Measurements from ENCODE around the gene KCNK18. TPM values are rescaled to one million over a fixed set of nuclear protein-coding genes. Genes with fewer than 3 reads are reported as not detected.

KCNK18 gene
- total RNA-seq, 2 experiments from 2014 or later: not detected

DNA sequence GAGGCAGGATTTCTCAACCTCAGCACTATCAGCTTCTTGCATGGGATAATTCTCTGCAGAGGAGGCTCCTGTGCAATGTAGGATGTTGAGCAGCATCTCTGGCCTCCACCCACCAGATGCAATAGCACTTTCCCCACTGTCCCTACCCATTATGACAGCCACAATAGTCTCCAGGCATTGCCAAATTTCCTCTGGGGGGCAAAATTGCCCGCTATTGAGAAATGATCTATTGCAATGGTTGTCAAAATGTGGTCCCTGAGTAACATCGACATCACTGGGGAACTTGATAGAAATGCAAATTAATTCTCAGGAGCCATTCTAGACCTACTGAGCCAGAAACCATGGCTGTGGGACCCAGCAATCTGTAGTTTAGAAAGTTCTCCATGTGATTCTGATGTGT lies 7.0 kb downstream of the KCNK18 start:
- no peak for DNase-seq
- Mint-ChIP-seq H3K9me3 (peaks cover 3% of the 10 kb centered on the region), H3K4me1 (ENCODE audit: low read depth) (no peaks in the 10 kb centered on the region), H3K4me3 (no peak overlapping the region), H3K27ac (no peak overlapping the region), H3K27me3 (ENCODE audit: low read depth) (peaks cover 24% of the 10 kb centered on the region), H3K36me3 (ENCODE audit: low read depth) (no peaks in the 10 kb centered on the region)
- CTCF ChIA-PET: no interaction called here
- intact Hi-C loops (cut with micrococcal nuclease): no loop called here

DNA sequence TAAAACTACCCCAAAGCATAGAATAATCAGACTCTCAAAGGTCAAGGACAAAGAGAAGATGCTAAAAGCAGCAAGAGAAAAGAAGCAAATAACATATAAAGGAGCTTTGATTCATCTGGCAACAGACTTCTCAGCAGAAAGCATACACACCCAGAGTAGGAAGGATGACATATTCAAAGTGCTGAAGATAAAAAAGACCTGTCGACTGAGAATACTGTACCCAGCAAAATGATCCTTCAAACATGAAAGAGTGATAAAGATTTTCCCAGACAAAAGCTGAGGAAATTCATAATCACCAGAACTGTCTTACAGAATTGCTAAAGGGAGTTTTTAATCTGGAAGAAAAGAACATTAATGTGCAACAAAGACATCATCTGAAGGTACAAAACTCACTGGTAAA lies 14.9 kb downstream of the KCNK18 start:
- Mint-ChIP-seq H3K4me1 (ENCODE audit: low read depth) (no peaks in the 10 kb centered on the region), H3K4me3 (no peak overlapping the region), H3K27me3 (ENCODE audit: low read depth) (peaks cover 47% of the 10 kb centered on the region), H3K36me3 (ENCODE audit: low read depth) (no peaks in the 10 kb centered on the region), H3K9me3 (peaks cover 13% of the 10 kb centered on the region), H3K27ac (no peak overlapping the region)
- intact Hi-C loops (cut with micrococcal nuclease): no loop called here
- CTCF ChIA-PET: no interaction called here
- DNase-seq: no peak

DNA sequence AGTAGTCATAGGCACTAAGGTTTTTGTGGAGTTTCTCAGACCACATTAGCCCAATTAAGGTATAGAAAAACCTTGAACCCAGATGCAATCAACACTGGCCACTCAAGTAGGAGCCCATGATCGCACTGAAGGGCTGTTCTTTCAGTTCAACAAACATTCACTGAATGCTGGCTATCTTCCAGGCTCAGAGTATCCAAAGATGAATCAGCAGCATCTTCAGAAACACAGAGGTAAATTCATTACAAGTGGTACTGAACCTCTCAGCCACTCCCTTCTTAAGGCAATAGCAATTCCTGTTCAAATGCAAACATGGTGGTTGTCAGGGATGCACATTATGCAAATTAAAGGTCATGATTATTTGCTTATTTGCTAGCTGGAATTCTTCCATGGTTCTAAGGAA lies 17.1 kb downstream of the KCNK18 start:
- no peak for DNase-seq
- H3K27ac Mint-ChIP-seq: no peak overlapping the region
- intact Hi-C loops (cut with micrococcal nuclease): no loop called here
- H3K4me3 Mint-ChIP-seq: no peak overlapping the region
- H3K4me1 Mint-ChIP-seq (ENCODE audit: low read depth): no peaks in the 10 kb centered on the region
- H3K9me3 Mint-ChIP-seq: peaks cover 13% of the 10 kb centered on the region
- H3K36me3 Mint-ChIP-seq (ENCODE audit: low read depth): no peaks in the 10 kb centered on the region
- peaks cover 49% of the 10 kb centered on the region for H3K27me3 Mint-ChIP-seq (ENCODE audit: low read depth)
- CTCF ChIA-PET: interaction anchor here (0.6 kb wide), 1 partner anchor 124 kb away, joined by 3 read pairs; no protein-coding TSS in a partner anchor

DNA sequence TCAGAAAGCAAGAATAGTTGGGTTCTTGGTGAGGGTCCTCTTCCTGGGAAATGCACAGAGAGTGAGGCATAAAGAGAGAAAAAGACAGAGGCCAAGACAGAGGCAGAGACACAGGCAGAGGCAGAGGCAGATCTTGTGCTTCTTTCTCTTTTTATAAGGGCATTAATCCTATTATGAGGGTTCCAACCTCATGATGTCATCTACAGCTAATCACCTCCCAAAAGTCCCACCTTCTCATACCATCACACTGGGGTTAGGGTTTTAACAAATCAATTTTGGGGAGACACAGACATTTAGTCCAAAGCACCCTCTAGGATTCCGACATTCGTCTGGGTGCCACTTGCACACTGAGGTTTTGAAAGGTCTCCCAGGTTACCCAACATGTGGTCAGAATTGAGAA lies 17.8 kb downstream of the KCNK18 start:
- Mint-ChIP-seq H3K36me3 (ENCODE audit: low read depth) (no peaks in the 10 kb centered on the region), H3K4me1 (ENCODE audit: low read depth) (no peaks in the 10 kb centered on the region), H3K27ac (no peak overlapping the region), H3K9me3 (peaks cover 13% of the 10 kb centered on the region), H3K4me3 (no peak overlapping the region), H3K27me3 (ENCODE audit: low read depth) (peaks cover 45% of the 10 kb centered on the region)
- CTCF ChIA-PET: interaction anchor here (0.6 kb wide), 1 partner anchor 123 kb away, joined by 3 read pairs; no protein-coding TSS in a partner anchor
- intact Hi-C loops (cut with micrococcal nuclease): loop anchor here (5.0 kb wide), 1 partner anchor 227 kb away; no protein-coding TSS in a partner anchor
- no peak for DNase-seq

DNA sequence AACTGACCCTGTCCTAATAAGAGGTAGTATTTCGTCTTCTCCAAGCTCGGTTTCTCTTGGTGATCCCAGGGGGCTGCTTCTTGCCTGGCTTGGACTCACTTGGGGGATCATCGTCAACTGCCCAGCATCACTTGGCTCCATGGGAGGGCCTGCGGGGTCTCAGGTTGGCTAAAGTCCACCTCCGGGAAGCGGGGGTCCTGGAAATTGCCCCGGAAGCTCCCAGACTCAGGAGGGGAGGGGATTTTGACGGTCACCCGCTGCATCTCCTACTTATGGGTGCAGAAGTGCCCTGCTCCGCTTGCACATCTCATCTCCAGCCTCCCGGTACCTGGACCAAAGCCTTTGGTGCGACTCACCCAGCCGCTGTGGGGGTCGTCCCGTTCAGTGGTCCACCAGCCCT lies 18.7 kb downstream of the KCNK18 start:
- Mint-ChIP-seq H3K4me1 (ENCODE audit: low read depth) (no peaks in the 10 kb centered on the region), H3K27ac (no peak overlapping the region), H3K9me3 (peaks cover 13% of the 10 kb centered on the region), H3K4me3 (no peak overlapping the region), H3K27me3 (ENCODE audit: low read depth) (peaks cover 39% of the 10 kb centered on the region), H3K36me3 (ENCODE audit: low read depth) (no peaks in the 10 kb centered on the region)
- CTCF ChIA-PET: interaction anchor here (0.5 to 3.7 kb wide), 54 partner anchors 8 to 1050 kb away, joined by 3 to 87 read pairs (median 4); partner anchors contain the start of gene KCNK18
- intact Hi-C loops (cut with micrococcal nuclease): loop anchor here (2.0 to 5.0 kb wide), 3 partner anchors 226 to 1025 kb away; no protein-coding TSS in a partner anchor
- DNase-seq: no peak

DNA sequence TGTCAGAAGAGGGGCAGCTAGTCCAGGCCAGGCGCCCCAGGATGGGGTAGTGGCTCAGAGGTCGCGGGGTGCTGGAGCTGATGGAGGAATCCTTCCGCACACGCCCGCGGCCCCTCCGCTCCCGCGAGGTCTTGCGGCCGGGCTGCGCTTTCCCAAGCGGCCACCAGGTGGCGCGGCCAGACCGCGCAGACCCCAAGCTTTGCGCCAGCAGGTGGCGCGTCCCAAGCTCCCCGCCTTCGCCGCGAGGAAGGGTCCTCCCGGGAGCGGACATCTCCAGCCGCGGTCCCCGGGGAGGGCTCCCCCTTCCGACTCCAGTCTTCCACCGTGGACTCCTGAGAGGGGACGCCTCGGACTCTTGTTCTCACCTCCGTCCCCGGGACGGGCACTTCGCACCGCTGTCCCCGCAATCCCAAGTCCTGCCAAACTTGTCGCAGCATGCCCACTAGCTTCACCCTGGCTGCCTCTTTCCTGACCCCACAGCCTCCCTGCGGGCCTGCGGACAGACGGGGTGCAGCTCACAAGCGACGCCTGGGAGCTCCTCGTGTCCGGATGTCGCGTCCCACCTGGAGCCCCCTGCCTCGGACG lies 19.4 kb downstream of the KCNK18 start:
- no peaks in the 10 kb centered on the region for H3K4me1 Mint-ChIP-seq (ENCODE audit: low read depth)
- DNase-seq: peak; percentile 64
- intact Hi-C loops (cut with micrococcal nuclease): loop anchor here (1.0 to 5.0 kb wide), 5 partner anchors 104 to 1024 kb away; no protein-coding TSS in a partner anchor
- H3K36me3 Mint-ChIP-seq (ENCODE audit: low read depth): no peaks in the 10 kb centered on the region
- peaks cover 35% of the 10 kb centered on the region for H3K27me3 Mint-ChIP-seq (ENCODE audit: low read depth)
- H3K4me3 Mint-ChIP-seq: peak overlapping the region; percentile 70
- CTCF ChIA-PET: interaction anchor here (0.5 to 3.7 kb wide), 65 partner anchors 9 to 1243 kb away, joined by 3 to 87 read pairs (median 4); partner anchors contain the start of genes KCNK18 and SLC18A2
- peaks cover 6% of the 10 kb centered on the region for H3K9me3 Mint-ChIP-seq
- no peak overlapping the region for H3K27ac Mint-ChIP-seq

DNA sequence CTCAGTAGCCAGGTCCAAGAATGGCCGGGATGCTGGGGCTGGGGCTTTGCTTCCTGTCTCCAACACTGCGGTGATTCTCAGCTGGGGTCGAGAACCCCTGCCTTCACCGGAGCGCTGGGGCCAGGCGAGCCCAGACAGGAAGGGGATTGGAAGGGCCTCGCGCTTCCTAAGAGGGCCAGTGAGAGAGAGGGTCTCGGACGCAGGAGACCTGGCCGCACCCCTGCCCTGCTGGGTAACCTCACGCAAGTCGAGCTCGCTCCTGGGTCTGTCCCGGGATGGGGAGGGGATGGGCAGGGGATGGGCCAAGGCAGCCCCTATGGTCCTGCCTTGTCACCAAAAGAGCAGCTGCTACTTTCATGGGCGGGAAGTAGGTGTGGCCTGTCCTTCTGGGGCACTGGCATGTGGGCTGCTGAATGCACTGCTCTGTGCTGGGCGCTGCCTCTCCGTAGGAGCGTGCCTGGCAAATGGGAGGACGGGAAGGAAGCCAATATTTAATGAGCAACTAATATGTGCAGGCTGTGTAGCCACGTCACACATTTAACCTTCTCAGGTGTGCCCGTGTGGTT lies 20.0 kb downstream of the KCNK18 start:
- Mint-ChIP-seq H3K9me3 (peaks cover 2% of the 10 kb centered on the region), H3K36me3 (ENCODE audit: low read depth) (no peaks in the 10 kb centered on the region), H3K27ac (no peak overlapping the region), H3K4me1 (ENCODE audit: low read depth) (no peaks in the 10 kb centered on the region), H3K4me3 (peak overlapping the region; percentile 70), H3K27me3 (ENCODE audit: low read depth) (peaks cover 35% of the 10 kb centered on the region)
- intact Hi-C loops (cut with micrococcal nuclease): loop anchor here (1.0 to 5.0 kb wide), 5 partner anchors 103 to 1024 kb away; no protein-coding TSS in a partner anchor
- CTCF ChIA-PET: interaction anchor here (0.7 to 3.7 kb wide), 56 partner anchors 10 to 1242 kb away, joined by 3 to 87 read pairs (median 4); partner anchors contain the start of genes KCNK18 and SLC18A2
- DNase-seq: peak; percentile 18

DNA sequence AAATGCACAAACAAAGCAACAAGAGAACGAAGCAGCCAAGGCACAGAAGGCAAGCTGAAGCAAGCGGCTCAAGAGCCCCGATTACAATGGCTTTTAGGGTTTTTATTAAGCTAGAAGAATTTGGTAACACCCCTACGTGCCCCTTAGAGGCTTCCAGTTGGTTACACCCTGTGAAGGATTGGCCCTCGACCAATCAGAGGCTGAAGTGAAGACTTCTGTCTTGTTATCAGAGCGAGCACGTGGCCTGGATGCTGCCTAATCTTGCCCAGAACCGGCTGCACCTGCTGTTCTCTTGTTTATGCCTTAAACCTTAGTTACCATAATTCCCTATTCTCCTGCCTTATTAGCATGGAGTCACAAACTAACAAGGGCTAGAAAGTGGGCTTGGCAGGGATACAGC lies 21.4 kb downstream of the KCNK18 start:
- DNase-seq: no peak
- H3K9me3 Mint-ChIP-seq: no peaks in the 10 kb centered on the region
- H3K27me3 Mint-ChIP-seq (ENCODE audit: low read depth): peaks cover 33% of the 10 kb centered on the region
- H3K27ac Mint-ChIP-seq: no peak overlapping the region
- intact Hi-C loops (cut with micrococcal nuclease): loop anchor here (5.0 kb wide), 1 partner anchor 224 kb away; no protein-coding TSS in a partner anchor
- H3K4me1 Mint-ChIP-seq (ENCODE audit: low read depth): no peaks in the 10 kb centered on the region
- no peaks in the 10 kb centered on the region for H3K36me3 Mint-ChIP-seq (ENCODE audit: low read depth)
- CTCF ChIA-PET: interaction anchor here (0.8 to 3.7 kb wide), 2 partner anchors 100 to 224 kb away, joined by 3 to 87 read pairs; no protein-coding TSS in a partner anchor
- H3K4me3 Mint-ChIP-seq: no peak overlapping the region

DNA sequence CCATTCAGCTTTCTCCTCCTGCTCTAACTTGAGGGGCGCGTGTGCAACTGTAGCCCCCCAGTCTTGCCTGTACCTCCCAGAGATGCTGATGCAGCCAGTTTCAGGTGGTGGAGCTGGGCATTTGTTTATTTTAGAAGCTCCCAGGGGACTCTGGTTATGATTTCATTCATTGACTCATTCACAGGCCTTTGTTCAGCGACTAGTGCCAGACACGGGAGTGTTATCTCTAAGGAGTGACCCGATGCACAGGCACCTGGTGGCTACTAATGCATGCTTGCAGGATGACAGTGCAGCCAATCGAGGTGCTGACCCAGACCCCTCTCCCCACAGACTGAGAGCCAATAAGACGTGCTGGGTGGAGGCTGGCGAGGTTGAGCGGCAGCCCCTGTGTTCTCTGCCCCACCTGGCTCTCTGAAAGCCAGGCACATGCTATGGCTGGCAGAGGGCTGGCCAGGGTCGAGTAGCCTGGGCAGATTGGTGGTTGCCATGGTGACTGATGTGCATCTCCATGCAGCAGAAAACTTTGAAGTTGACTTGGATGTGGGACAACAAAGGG lies 23.9 kb downstream of the KCNK18 start:
- H3K4me3 Mint-ChIP-seq: no peak overlapping the region
- intact Hi-C loops (cut with micrococcal nuclease): no loop called here
- CTCF ChIA-PET: no interaction called here
- H3K4me1 Mint-ChIP-seq (ENCODE audit: low read depth): no peaks in the 10 kb centered on the region
- peaks cover 17% of the 10 kb centered on the region for H3K27me3 Mint-ChIP-seq (ENCODE audit: low read depth)
- no peak overlapping the region for H3K27ac Mint-ChIP-seq
- no peak for DNase-seq
- H3K36me3 Mint-ChIP-seq (ENCODE audit: low read depth): no peaks in the 10 kb centered on the region
- H3K9me3 Mint-ChIP-seq: no peaks in the 10 kb centered on the region

DNA sequence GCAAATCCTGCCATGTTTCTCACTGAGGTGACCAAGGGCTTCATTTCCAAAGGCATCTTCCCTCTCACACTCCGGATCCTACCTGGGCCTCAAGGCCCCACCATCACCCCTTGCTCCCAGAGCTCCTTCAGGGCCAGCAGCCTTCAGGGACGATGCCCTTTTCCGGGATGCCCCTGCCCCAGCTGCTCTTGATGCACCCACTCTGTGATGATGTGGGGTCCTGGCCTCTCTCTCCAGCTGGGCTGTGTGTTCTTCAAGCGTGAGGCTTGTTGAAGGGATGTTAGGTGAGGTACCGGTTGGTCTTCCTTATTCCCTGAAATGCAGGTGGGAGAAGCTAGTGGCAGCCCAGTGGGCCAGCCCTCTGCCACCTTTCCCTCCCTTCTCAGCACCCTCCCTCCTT lies 25.3 kb downstream of the KCNK18 start:
- no peak for DNase-seq
- Mint-ChIP-seq H3K4me3 (no peak overlapping the region), H3K4me1 (ENCODE audit: low read depth) (no peaks in the 10 kb centered on the region), H3K27me3 (ENCODE audit: low read depth) (peaks cover 14% of the 10 kb centered on the region), H3K36me3 (ENCODE audit: low read depth) (no peaks in the 10 kb centered on the region), H3K27ac (no peak overlapping the region), H3K9me3 (no peaks in the 10 kb centered on the region)
- intact Hi-C loops (cut with micrococcal nuclease): no loop called here
- CTCF ChIA-PET: no interaction called here

DNA sequence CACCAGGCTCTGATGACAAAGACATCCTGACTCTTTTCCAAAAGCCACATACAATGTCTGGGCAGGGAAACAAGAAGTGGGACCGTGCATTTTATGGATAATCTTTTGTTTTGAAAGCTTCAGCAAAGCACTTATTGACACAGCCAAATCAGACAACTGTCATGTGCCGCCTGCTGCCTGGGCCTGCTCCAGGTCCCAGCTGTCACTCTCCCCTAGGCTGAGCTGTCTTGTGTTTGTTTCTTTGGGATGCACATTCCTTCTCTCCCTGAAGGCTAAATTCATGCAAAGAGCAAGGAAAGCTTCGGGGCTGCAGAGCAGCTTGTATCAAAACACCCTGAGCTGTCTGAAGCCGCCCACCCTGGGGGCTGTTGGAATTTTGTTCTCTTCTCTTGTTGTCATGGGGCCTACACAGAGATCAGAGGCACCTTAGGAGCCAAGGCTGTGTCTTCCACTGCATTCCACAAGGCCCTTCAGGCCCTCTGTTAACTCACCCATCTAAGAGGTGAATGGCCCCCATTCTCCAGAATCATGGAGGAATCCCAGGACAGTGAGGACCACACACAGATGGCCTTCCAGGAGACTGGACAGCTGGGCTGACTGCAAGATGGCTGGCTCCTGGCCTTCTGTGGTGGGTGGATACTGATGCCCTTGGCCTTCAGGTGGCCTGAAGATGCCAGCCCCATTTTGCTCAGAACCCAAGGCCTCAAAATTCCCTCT lies 25.8 kb downstream of the KCNK18 start:
- no peaks in the 10 kb centered on the region for H3K4me1 Mint-ChIP-seq (ENCODE audit: low read depth)
- H3K36me3 Mint-ChIP-seq (ENCODE audit: low read depth): no peaks in the 10 kb centered on the region
- H3K27ac Mint-ChIP-seq: no peak overlapping the region
- no peaks in the 10 kb centered on the region for H3K9me3 Mint-ChIP-seq
- peaks cover 12% of the 10 kb centered on the region for H3K27me3 Mint-ChIP-seq (ENCODE audit: low read depth)
- no peak overlapping the region for H3K4me3 Mint-ChIP-seq
- CTCF ChIA-PET: interaction anchor here (2.2 kb wide), 1 partner anchor 97 kb away, joined by 12 read pairs; no protein-coding TSS in a partner anchor
- intact Hi-C loops (cut with micrococcal nuclease): no loop called here
- DNase-seq: no peak

Measured in activated naive CD4-positive, alpha-beta T cell treated with anti-CD3 and anti-CD28 coated beads for 36 hours (primary cell).